Tibial nerve (tissue), 3 donors: ENCODE data around the gene RAI1.

ENCODE experiments used
- POLR2A ChIP-seq, 2 donors: fragments of 450-650 bp; IDR thresholded peaks; one replicate each; pipeline ENCODE4 v1.6.1; 2017; ENCODE audit warnings: antibody characterized with exemption in 2 of 2, mild to moderate bottlenecking in 2 of 2, moderate library complexity in 2 of 2
- TF ChIP-seq, protein P1 (sequence below), 5 experiments: fragments of 200-600 bp in 3 of 5; fragments of 450-650 bp in 2 of 5; sonication (generic) in 3 of 5; IDR thresholded peaks; one replicate each; pipeline ENCODE4 v1.5.1; 2016 to 2019; ENCODE audit warnings: antibody characterized with exemption in 5 of 5, mild to moderate bottlenecking in 3 of 5, moderate library complexity in 2 of 5

DNA sequence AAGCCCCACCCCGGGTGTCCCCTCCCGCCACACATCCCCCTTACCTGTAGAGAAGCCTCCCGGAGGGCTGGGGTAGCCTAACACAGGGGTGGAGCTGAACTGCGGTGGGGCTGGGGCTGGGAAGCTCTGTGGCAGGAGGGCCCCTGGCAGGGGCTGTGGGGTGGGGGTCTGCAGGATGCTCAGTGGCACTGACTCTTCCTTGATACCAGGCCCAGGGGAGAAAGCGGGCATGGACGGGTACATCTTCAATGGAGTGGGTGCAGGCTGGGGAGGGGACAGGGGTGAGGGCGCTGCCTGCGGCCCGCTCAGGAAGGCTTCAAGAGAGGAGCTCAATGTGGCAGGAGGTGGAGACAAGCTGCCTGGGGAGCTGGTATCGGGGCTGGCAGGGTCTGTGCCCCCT, 138.8 kb downstream of the RAI1 start:
- TF ChIP-seq POLR2A (IDR thresholded peaks at IDR 0.05): no peak
- TF ChIP-seq, protein P1, sequence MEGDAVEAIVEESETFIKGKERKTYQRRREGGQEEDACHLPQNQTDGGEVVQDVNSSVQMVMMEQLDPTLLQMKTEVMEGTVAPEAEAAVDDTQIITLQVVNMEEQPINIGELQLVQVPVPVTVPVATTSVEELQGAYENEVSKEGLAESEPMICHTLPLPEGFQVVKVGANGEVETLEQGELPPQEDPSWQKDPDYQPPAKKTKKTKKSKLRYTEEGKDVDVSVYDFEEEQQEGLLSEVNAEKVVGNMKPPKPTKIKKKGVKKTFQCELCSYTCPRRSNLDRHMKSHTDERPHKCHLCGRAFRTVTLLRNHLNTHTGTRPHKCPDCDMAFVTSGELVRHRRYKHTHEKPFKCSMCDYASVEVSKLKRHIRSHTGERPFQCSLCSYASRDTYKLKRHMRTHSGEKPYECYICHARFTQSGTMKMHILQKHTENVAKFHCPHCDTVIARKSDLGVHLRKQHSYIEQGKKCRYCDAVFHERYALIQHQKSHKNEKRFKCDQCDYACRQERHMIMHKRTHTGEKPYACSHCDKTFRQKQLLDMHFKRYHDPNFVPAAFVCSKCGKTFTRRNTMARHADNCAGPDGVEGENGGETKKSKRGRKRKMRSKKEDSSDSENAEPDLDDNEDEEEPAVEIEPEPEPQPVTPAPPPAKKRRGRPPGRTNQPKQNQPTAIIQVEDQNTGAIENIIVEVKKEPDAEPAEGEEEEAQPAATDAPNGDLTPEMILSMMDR (IDR thresholded peaks at IDR 0.05): no peak
